ENCODE data around the gene NEDD8. TPM values are rescaled to one million over a fixed set of nuclear protein-coding genes. Genes with fewer than 3 reads are reported as not detected.
"Not testable (repeated sequence)": the region's sequence is repeated elsewhere in the genome, so short reads cannot be mapped to it uniquely, and the experiment has no call there.

Gene NEDD8
- total RNA-seq, 8 experiments from 2014 or later = 180 to 362 (median 267) TPM

- no peak for ATAC-seq (replicated peaks in 6 of 8)
- H3K27ac ChIP-seq = no peak overlapping the region
- peaks cover 0 to 3% of the 10 kb centered on the region in 2 donors for H3K4me1 ChIP-seq (replicated peaks in 1 of 2)
- 52 to 100% (median 82%) methylated on average over 1 to 6 of the region's 11 CpGs; no CpG with 5 or more reads in 5 of the 10 experiments for WGBS, 10 experiments
- H3K4me3 ChIP-seq = no peak overlapping the region
- in situ Hi-C loops (cut with MboI; ENCODE audit: low pct_unique_long_range_greater_than_20kb in 2 of 9, low sequenced_read_pairs in 9 of 9, unreplicated experiment in 9 of 9) = no loop called here
Measured at GRCh38 chr14:24252289-24253124, 20.3 kb upstream of the NEDD8 start.

GRCh38 chr14:24251880-24252288 lies 19.7 kb upstream of the NEDD8 start:
- H3K4me3 ChIP-seq = no peak overlapping the region
- in situ Hi-C loops (cut with MboI; ENCODE audit: low pct_unique_long_range_greater_than_20kb in 2 of 9, low sequenced_read_pairs in 9 of 9, unreplicated experiment in 9 of 9) = no loop called here
- peaks cover 0 to 3% of the 10 kb centered on the region in 2 donors for H3K4me1 ChIP-seq (replicated peaks in 1 of 2)
- H3K27ac ChIP-seq = no peak overlapping the region
- 67 to 100% (median 73%) methylated on average over 1 of the region's 1 CpG; no CpG with 5 or more reads in 6 of the 10 experiments for WGBS, 10 experiments
- ATAC-seq (replicated peaks in 6 of 8) = peak in 2 of 8 experiments; percentile 47 to 75

- in situ Hi-C loops (cut with MboI; ENCODE audit: low pct_unique_long_range_greater_than_20kb in 2 of 9, low sequenced_read_pairs in 9 of 9, unreplicated experiment in 9 of 9) = no loop called here
- H3K4me1 ChIP-seq (replicated peaks in 1 of 2) = peaks cover 0 to 3% of the 10 kb centered on the region in 2 donors
- no peak overlapping the region for H3K4me3 ChIP-seq
- 0 to 72% (median 40%) methylated on average over 1 to 3 of the region's 4 CpGs; no CpG with 5 or more reads in 3 of the 10 experiments for WGBS, 10 experiments
- peak in 1 of 8 experiments; percentile 16 for ATAC-seq (replicated peaks in 6 of 8)
- H3K27ac ChIP-seq = no peak overlapping the region
Measured at GRCh38 chr14:24250354-24250753, 18.2 kb upstream of the NEDD8 start.

- in situ Hi-C loops (cut with MboI; ENCODE audit: low pct_unique_long_range_greater_than_20kb in 2 of 9, low sequenced_read_pairs in 9 of 9, unreplicated experiment in 9 of 9) = loop anchor here in 2 of 9 experiments (10.0 kb wide), 2 partner anchors 45 to 185 kb away; partner anchors contain the start of genes DHRS1 (in 1 of the 2) and NOP9 (in 1 of the 2)
- 44 to 83% (median 63%) methylated on average over 2 to 4 of the region's 13 CpGs; no CpG with 5 or more reads in 4 of the 10 experiments for WGBS, 10 experiments
Measured at GRCh38 chr14:24249230-24250021, 17.3 kb upstream of the NEDD8 start.

GRCh38 chr14:24247422-24247821 lies 15.3 kb upstream of the NEDD8 start:
- in situ Hi-C loops (cut with MboI; ENCODE audit: low pct_unique_long_range_greater_than_20kb in 2 of 9, low sequenced_read_pairs in 9 of 9, unreplicated experiment in 9 of 9) = loop anchor here in 2 of 9 experiments (10.0 kb wide), 2 partner anchors 47 to 187 kb away; partner anchors contain the start of genes DHRS1 (in 1 of the 2) and NOP9 (in 1 of the 2)

More at GRCh38 chr14:24249230-24250021, 17.3 kb upstream of the NEDD8 start:
- Histone ChIP-seq H3K4me1 (replicated peaks in 1 of 2) (peaks cover 0 to 3% of the 10 kb centered on the region in 2 donors), H3K4me3 (no peak overlapping the region), H3K27ac (no peak overlapping the region)
- ATAC-seq (replicated peaks in 6 of 8) = no peak

GRCh38 chr14:24246765-24247212 lies 14.6 kb upstream of the NEDD8 start:
- 40 to 94% (median 70%) methylated on average over 1 to 3 of the region's 3 CpGs; no CpG with 5 or more reads in 2 of the 10 experiments for WGBS, 10 experiments
- no peak overlapping the region for H3K27ac ChIP-seq
- in situ Hi-C loops (cut with MboI; ENCODE audit: low pct_unique_long_range_greater_than_20kb in 2 of 9, low sequenced_read_pairs in 9 of 9, unreplicated experiment in 9 of 9) = loop anchor here in 2 of 9 experiments (10.0 kb wide), 2 partner anchors 48 to 188 kb away; partner anchors contain the start of genes DHRS1 (in 1 of the 2) and NOP9 (in 1 of the 2)
- H3K4me1 ChIP-seq (replicated peaks in 1 of 2) = peaks cover 3 to 8% of the 10 kb centered on the region in 2 donors
- H3K4me3 ChIP-seq = no peak overlapping the region
- no peak for ATAC-seq (replicated peaks in 6 of 8)

More at GRCh38 chr14:24247422-24247821, 15.3 kb upstream of the NEDD8 start:
- ATAC-seq (replicated peaks in 6 of 8) = no peak
- H3K4me3 ChIP-seq = no peak overlapping the region
- peaks cover 3 to 8% of the 10 kb centered on the region in 2 donors for H3K4me1 ChIP-seq (replicated peaks in 1 of 2)
- 37 to 82% (median 59%) methylated on average over 2 to 7 of the region's 7 CpGs for WGBS, 10 experiments
- no peak overlapping the region for H3K27ac ChIP-seq

- 40 to 100% (median 78%) methylated on average over 1 to 8 of the region's 11 CpGs; no CpG with 5 or more reads in 3 of the 10 experiments for WGBS, 10 experiments
Measured at GRCh38 chr14:24245350-24245749, 13.2 kb upstream of the NEDD8 start.

GRCh38 chr14:24243336-24243836 lies 11.2 kb upstream of the NEDD8 start:
- H3K4me1 ChIP-seq (replicated peaks in 1 of 2) = peaks cover 12 to 27% of the 10 kb centered on the region in 2 donors
- H3K27ac ChIP-seq = peak overlapping the region; percentile 94 to 97
- ATAC-seq (replicated peaks in 6 of 8) = peak in 3 of 8 experiments; percentile 0 to 15 (median 7)
- peak overlapping the region; percentile 50 to 82 (median 66) for H3K4me3 ChIP-seq
- 13 to 100% (median 50%) methylated on average over 1 to 6 of the region's 10 CpGs; no CpG with 5 or more reads in 2 of the 10 experiments for WGBS, 10 experiments
- in situ Hi-C loops (cut with MboI; ENCODE audit: low pct_unique_long_range_greater_than_20kb in 2 of 9, low sequenced_read_pairs in 9 of 9, unreplicated experiment in 9 of 9) = loop anchor here in 2 of 9 experiments (10.0 kb wide), 2 partner anchors 51 to 191 kb away; partner anchors contain the start of genes DHRS1 (in 1 of the 2) and NOP9 (in 1 of the 2)

More at GRCh38 chr14:24245350-24245749, 13.2 kb upstream of the NEDD8 start:
- not testable (repeated sequence) for H3K27ac ChIP-seq; ATAC-seq (replicated peaks in 6 of 8); H3K4me3 ChIP-seq
- H3K4me1 ChIP-seq (replicated peaks in 1 of 2) = peaks cover 12 to 19% of the 10 kb centered on the region in 2 donors
- in situ Hi-C loops (cut with MboI; ENCODE audit: low pct_unique_long_range_greater_than_20kb in 2 of 9, low sequenced_read_pairs in 9 of 9, unreplicated experiment in 9 of 9) = loop anchor here in 2 of 9 experiments (10.0 kb wide), 2 partner anchors 49 to 189 kb away; partner anchors contain the start of genes DHRS1 (in 1 of the 2) and NOP9 (in 1 of the 2)

GRCh38 chr14:24241829-24242443 lies 9.8 kb upstream of the NEDD8 start:
- Histone ChIP-seq H3K4me1 (replicated peaks in 1 of 2) (peaks cover 12 to 27% of the 10 kb centered on the region in 2 donors), H3K4me3 (peak overlapping the region; percentile 50 to 82 (median 66)), H3K27ac (peak overlapping the region; percentile 94 to 97)
- peak; percentile 69 to 88 (median 81) for ATAC-seq (replicated peaks in 6 of 8)
- in situ Hi-C loops (cut with MboI; ENCODE audit: low pct_unique_long_range_greater_than_20kb in 2 of 9, low sequenced_read_pairs in 9 of 9, unreplicated experiment in 9 of 9) = loop anchor here in 2 of 9 experiments (10.0 kb wide), 2 partner anchors 53 to 193 kb away; partner anchors contain the start of genes DHRS1 (in 1 of the 2) and NOP9 (in 1 of the 2)
- 0 to 34% (median 3%) methylated on average over 1 to 19 of the region's 39 CpGs; no CpG with 5 or more reads in 4 of the 10 experiments for WGBS, 10 experiments

- 94 to 100% (median 100%) methylated on average over 1 to 5 of the region's 9 CpGs; no CpG with 5 or more reads in 3 of the 10 experiments for WGBS, 10 experiments
- Histone ChIP-seq H3K27ac (no peak overlapping the region), H3K4me1 (replicated peaks in 1 of 2) (peaks cover 12 to 27% of the 10 kb centered on the region in 2 donors), H3K4me3 (no peak overlapping the region)
- in situ Hi-C loops (cut with MboI; ENCODE audit: low pct_unique_long_range_greater_than_20kb in 2 of 9, low sequenced_read_pairs in 9 of 9, unreplicated experiment in 9 of 9) = loop anchor here in 2 of 9 experiments (10.0 kb wide), 2 partner anchors 54 to 194 kb away; partner anchors contain the start of genes DHRS1 (in 1 of the 2) and NOP9 (in 1 of the 2)
- ATAC-seq (replicated peaks in 6 of 8) = no peak
Measured at GRCh38 chr14:24240110-24240918, 8.1 kb upstream of the NEDD8 start.
